Measurements from ENCODE around the gene RHOD.
A peak's percentile ranks its signal among the peaks of the same experiment; 100 is the strongest.

Gene RHOD

GRCh38 chr11:67059671-67060070 is 3.0 kb downstream of the RHOD start:
- DNase-seq (ENCODE audit: low spot score): no peak

- no peak for DNase-seq (ENCODE audit: low spot score)
Measured at GRCh38 chr11:67060111-67060522, 3.5 kb downstream of the RHOD start.

DNA sequence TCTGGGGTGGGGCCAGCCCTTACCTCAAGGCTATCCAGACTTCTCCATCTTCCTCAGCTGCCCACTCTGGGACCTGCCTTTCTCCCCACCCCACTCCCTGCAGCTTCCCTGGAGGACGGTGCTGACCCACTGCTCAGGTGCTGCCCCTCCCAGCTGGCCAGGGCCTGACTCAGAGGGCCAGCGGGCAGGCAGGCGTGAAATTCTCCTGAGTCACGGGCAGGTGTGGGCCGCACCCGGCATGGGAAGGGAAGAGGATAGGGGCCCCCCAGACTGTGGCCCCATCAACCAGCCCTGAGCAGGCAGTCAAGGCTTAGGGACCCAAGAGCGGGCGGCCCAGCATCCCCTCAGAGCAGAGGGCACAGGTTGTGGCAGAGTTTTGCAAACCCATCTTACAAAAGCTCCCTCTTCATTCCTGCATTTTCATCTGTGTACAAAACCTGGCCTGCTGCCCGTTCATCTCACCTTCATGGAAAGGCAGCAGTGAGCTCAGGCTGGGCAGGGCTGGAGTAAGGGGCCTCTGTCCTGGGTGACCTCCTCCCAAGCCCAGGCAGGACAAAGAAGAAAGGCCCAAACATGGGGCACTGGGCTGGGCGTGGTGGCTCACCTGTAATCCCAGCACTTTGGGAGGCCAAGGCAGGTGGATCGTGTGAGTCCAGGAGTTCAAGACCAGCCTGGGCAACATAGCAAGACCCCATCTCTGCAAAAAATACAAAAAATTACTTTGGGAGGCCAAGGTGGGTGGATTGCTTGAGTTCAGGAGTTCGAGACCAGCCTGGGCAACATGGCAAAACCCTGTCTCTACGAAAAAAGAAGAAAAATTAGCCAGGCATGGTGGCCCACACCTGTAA is 6.1 kb downstream of the RHOD start:
- no peak for DNase-seq (ENCODE audit: low spot score)

DNA sequence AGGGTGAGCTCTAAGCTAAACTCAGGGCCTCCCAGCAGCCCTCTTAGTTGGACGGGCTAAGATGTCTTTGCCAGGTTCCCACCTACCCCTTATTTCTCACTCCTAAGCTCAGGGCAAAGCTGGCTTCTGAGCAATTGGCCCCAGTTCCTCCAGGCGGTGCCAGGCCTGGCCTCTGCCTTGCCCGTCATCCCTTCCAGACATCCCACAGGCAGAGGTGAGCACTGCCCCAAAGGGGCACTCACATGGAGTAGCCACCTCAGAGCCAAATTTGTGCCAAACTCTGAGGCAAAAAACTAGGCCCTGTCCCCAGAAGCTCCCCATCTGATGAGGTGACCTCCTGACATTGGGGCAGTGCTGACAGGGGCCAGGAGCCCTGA is 9.7 kb downstream of the RHOD start:
- DNase-seq (ENCODE audit: low spot score): no peak

DNA sequence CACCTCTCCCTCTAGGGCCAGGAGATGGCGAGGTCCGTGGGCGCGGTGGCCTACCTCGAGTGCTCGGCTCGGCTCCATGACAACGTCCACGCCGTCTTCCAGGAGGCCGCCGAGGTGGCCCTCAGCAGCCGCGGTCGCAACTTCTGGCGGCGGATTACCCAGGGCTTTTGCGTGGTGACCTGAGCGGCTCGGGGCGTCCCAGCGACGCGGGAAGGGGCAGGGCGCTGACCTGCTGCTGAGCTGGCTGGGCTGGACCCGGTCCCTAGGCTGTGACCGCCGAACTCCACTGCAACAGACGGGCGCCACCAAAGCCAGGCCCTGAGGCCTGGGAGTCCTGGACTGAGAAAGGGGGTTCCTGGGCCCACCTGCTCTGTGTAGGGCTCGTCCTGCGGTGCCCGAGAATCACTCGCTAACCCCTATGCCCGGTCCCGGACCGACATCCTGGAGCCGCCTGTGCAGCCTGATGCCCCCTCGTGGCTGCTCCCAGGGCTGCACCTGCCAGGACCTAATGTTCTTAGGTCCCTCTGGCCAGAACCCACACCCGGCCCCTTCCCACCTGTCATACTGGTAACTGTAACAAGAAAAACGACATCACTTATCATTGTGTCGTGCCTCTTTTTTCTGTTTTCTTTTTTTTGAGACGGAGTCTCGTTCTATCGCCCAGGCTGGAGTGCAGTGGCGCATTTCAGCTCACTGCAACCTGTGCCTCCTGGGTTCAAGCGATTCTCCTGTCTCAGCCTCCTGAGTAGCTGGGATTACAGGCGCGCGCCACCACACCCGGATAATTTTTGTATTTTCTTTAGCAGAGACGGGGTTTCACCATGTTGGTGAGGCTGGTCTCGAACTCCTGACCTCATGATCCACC is 15.0 kb downstream of the RHOD start:
- DNase-seq (ENCODE audit: low spot score): peak; percentile 65

GRCh38 chr11:67072295-67072694 is 15.6 kb downstream of the RHOD start:
- DNase-seq (ENCODE audit: low spot score): no peak

- DNase-seq (ENCODE audit: low spot score): no peak
Measured at GRCh38 chr11:67073908-67074307, 17.3 kb downstream of the RHOD start.

GRCh38 chr11:67076202-67076601 is 19.6 kb downstream of the RHOD start:
- no peak for DNase-seq (ENCODE audit: low spot score)

DNA sequence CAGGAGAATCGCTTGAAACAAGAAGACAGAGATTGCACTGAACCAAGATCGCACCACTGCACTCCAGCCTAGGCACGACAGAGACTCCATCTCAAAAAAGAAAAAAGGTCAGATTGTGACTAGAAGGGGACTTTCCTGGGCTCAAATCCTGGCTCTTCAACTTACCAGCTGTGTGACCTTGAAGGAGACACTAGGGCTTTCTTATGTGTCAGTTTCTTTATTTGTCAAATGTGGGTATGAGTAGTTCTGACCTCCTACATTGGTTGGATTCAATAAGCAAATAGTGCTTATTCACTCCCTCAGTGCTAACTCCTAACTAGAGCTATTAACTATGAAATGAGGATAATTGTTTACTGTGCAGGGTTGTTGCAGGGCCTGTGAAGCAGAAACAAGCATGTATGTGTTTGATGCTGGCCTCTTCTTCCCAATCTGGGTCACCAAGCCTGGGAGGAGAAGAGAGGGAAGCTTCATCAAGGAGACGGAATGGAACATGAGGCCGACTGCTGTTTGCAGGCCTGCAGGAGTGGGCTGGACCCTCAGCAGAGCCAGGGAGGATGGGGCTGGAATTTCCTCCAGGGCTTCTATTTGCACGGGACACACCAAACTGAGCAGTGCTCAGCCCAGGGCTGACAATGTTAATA is 22.5 kb downstream of the RHOD start:
- DNase-seq (ENCODE audit: low spot score): no peak

GRCh38 chr11:67082071-67082791 is 25.6 kb downstream of the RHOD start:
- DNase-seq (ENCODE audit: low spot score): no peak

- no peak for DNase-seq (ENCODE audit: low spot score)
Measured at GRCh38 chr11:67083786-67084366, 27.2 kb downstream of the RHOD start.

- no peak for DNase-seq (ENCODE audit: low spot score)
Measured at GRCh38 chr11:67085617-67086016, 29.0 kb downstream of the RHOD start.

DNA sequence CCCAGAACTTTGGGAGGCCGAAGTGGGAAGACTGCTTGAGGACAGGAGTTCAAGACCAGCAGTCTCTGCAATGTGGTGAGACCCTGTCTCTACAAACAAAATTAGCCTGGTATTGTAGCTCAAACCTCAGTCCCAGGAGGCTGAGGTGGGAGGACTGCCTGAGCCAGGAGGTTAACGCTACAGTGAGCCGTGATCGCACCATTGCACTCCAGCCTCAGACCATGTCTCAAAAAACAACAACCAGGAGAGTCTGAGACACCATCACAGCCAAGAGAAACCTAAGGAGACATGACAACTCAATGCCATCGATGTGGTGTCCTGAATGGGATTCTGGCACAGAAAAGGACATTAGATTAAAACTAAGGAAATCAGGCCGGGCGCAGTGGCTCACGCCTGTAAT is 34.1 kb downstream of the RHOD start:
- no peak for DNase-seq (ENCODE audit: low spot score)

GRCh38 chr11:67095214-67095507 is 38.5 kb downstream of the RHOD start:
- no peak for DNase-seq (ENCODE audit: low spot score)

DNA sequence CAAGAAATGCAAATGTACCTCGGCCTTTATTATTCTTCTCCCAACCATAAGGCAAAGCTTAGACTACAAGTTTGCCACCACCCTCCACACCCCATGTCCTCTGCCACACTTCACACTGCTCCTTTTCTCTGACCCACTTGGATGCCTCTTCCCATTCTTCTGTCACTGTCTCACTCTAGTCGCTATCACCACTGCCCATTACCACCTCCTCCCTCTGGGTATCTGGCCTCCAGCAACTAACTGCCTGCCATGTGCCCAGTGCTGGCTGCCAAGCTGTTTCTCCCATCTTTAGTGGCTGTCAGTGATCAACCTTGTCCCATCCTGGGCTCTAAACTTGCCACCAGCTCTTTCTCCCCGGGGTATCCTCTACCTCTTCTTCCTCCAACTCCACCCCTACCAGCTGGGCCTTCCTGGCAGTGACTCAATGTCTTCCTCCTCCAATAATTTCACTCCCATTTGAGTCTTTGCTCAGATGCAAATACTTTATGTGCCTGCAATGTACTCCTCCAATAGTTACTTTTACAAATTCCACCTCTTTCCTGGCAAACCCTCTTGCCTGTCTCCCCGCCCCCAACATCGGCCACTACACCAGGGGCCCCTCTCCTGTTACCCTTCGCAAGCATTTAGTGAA is 42.3 kb downstream of the RHOD start:
- no peak for DNase-seq (ENCODE audit: low spot score)

- DNase-seq (ENCODE audit: low spot score): no peak
Measured at GRCh38 chr11:67099831-67100324, 43.2 kb downstream of the RHOD start.

DNA sequence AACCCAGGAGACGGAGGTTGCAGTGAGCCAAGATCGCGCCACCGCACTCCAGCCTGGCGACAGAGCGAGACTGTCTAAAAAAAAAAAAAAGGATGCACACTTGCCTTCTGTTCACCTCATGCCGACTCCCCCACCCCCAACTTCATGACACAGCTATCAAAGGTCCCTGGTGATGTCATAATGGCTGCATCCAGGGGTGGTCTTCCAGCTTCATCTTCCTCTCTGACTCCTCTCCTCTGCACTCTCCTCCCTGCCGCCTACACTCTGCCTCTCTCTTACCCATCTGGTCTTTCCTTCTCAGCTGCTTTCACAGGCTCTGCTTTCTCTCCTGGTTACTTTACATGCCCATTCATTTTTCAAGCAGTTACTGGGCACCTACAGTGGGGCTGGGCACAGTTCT is 46.0 kb downstream of the RHOD start:
- DNase-seq (ENCODE audit: low spot score): no peak

DNA sequence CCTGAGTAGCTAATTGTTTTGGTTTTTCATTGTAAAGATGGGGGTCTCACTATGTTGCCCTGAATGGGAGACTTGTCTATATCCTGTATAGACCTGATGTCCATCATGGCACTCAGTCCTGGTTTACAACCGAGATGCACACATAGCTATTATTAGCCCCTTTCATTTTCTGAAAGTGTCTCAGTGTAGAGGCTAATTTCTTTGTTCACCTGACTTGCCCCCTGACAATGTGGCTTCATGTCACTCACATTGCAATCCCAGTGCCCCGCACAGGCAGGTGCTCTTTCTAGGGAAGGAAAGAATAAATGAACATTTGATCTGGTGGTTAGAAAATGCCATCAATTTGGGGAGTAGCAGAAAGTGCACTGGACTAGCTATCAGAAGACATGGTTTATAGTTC is 49.3 kb downstream of the RHOD start:
- no peak for DNase-seq (ENCODE audit: low spot score)

DNA sequence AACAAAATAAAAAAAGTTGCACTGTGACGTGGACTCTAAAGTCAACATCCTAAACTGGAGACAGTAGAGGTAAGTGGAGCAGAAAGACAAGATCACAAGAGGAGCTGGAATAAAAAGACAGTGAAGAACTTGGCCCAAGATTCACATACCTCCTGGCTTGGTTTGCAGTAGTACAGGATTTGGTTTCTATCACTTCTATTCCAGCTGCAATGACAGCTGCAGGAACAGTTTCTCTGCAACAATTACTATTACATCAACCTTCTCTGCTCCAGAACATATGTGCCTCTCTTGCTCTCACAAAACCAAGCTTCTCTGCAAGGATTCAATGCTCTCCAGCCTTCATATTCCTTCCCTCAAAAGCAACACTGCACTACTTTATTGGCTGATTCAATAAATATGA is 54.6 kb downstream of the RHOD start:
- no peak for DNase-seq (ENCODE audit: low spot score)

DNA sequence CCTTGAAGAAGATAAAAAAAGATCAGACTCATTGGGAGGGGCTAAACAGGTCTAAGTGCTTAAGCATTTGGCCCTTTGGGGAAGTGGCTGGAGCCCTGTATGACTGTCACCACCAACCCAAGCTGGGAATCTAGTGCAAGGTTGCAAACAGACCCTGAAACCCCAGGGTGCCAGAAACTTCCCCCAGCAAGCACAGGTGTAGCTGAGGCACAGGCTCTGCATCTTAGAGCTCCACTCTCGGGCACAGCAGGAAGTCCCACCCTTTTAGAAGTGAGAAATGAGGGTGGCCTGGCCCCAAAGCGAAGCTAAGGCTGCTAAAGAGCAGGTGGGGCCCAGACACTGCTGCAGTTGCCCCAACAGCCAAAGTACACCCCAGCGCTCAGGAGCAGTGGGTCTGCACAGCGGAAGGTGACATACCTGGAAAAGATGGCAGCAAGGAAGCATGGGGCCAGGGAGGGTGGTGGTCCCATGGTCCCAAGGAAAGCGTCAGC is 56.6 kb downstream of the RHOD start:
- DNase-seq (ENCODE audit: low spot score): no peak
